Placental pericyte (primary cell): ENCODE measurements around the gene B3GNT8. TPM values are rescaled to one million over a fixed set of nuclear protein-coding genes. Genes with fewer than 3 reads are reported as not detected.

ENCODE experiments used
- small RNA-seq: library from RNA; depleted of rRNA; stranded (forward); fragments of <200 nt; gene quantifications from one replicate; pipeline ENCODE3, GENCODE V24; 2012; ENCODE audit warnings: low replicate concordance
- total RNA-seq: library from RNA; depleted of rRNA; stranded (reverse); fragments of >200 nt; gene quantifications from 2 replicates; pipeline ENCODE4 v1.2.3, GENCODE V29; 2012

B3GNT8 gene, protein sequence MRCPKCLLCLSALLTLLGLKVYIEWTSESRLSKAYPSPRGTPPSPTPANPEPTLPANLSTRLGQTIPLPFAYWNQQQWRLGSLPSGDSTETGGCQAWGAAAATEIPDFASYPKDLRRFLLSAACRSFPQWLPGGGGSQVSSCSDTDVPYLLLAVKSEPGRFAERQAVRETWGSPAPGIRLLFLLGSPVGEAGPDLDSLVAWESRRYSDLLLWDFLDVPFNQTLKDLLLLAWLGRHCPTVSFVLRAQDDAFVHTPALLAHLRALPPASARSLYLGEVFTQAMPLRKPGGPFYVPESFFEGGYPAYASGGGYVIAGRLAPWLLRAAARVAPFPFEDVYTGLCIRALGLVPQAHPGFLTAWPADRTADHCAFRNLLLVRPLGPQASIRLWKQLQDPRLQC
- 0.66 and 1.7 TPM in 2 replicates for total RNA-seq

DNA sequence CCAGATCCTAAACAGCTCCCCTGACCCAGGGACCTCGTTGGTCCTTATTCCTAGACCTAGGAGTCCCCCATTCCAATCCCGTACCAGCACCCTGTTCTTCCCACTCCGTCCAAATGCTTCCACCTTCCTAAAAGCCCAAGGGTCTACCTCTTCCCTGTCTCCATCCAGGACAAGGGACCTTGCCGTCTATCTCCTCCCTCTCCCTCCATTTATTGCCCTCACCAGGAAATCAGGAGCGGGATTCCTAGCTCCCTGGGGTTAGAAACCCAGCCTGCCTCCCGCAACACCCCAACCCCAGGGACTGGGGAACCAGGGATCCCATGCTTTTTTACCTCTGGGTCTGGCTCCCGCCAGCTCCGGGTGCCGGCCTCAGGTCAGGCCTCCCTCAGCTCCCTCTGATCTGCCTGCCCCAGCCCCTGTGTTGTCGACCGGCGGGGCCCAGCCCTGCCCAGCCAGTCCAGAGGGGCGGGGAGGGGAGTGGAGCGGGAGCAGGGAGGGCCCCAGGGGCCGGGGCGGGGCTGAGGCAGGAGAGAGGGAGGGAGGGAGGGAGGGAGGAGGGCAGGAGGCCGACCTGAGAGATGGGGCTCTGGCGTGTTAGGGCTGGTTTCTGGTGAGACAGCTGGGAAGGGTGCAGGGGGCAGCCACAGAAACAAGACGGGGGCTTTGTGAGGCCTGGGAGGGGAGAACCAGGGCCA lies at the start of gene B3GNT8:
Gene B3GNT8, minus strand, starts transcription at position 423 of the 695 bp plus-strand sequence. CDS start 596 bp downstream, outside the sequence.

DNA sequence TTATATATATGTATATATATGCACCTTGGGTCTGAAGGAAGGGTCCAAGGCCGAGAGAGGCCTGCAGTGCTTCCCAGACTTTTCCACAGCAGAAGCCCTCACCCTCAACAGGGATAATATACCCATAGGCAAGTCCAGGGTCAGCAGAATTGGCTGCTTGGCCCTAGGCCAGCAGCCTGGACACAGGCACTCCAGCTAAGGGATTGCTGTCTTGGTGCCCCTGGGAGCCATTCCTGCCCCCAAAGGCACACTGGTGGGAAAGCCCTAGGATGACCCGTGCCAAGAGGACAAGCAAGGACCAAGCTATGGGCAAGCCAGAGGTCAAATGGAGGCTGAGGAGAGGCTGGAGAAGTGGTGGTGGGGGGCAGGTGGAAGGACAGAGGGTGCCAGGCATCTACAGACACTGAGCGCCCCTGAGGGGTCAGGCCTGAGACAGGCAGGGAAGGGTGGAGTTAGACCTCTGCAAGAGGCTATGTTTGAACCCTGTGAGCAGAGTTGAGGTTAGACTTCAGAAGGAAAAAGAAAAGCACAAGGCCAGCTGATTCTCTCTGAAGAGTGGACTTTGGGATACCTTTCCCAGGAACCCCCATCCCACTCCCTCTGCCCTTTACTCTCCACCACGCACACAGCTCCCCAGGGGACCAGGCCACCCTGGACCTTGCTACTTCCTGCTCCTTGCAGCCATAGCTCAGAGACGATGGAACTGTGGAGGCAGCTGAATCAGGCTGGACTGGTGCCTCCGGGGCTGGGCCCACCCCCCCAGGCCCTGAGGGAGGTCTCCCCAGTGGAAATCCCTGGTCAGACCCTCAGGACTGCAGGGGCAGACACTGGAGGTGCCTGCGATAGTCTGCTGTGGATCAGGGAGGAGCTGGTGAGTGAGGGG lies 15.5 kb upstream of the B3GNT8 start, which contains the start of gene ERICH4:
Gene ERICH4, plus strand, starts transcription at position 684 of the 883 bp plus-strand sequence. Its CDS starts 14 bp downstream, at position 698.

DNA sequence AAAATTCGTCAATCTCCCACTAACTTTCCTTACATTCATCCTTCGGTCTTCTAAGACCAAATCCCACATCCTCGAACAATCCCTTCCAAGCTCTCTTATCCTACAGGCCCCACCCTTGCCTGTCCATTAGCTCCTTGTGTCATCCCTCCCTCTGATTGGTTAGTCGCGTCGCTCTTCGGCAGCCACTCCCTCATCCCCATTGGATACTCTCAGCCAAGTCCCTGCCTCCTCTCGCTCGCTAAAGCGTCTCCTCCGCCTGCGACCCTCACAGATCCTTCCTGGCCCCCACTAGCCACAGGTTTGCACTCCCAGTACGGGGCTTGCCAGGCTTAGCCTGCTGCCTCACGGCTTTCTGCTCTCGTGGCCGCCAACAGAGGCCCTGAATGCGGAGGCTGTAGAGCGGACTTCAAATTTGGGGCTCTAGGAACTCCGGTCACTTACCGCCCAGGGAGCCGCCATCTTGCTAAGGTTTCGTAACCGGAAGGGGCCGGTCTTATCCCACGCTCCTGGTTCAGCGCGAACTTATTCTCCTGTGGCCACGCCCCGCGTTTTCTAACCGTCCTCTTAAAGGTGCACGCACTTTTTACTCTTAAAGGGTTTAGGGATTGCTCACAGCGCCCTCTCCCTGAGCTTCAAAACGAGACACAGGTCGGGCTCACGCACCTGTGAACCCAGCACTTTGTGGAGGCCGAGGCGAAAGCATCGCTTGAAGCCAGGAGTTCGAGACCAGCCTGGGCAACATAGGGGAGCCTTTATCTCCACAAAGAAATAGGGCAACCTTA lies 12.5 kb upstream of the B3GNT8 start, which contains the start of gene DMAC2:
Gene DMAC2, minus strand, starts transcription at position 472 of the 782 bp plus-strand sequence. Its CDS starts 13 bp downstream, at position 459.

DNA sequence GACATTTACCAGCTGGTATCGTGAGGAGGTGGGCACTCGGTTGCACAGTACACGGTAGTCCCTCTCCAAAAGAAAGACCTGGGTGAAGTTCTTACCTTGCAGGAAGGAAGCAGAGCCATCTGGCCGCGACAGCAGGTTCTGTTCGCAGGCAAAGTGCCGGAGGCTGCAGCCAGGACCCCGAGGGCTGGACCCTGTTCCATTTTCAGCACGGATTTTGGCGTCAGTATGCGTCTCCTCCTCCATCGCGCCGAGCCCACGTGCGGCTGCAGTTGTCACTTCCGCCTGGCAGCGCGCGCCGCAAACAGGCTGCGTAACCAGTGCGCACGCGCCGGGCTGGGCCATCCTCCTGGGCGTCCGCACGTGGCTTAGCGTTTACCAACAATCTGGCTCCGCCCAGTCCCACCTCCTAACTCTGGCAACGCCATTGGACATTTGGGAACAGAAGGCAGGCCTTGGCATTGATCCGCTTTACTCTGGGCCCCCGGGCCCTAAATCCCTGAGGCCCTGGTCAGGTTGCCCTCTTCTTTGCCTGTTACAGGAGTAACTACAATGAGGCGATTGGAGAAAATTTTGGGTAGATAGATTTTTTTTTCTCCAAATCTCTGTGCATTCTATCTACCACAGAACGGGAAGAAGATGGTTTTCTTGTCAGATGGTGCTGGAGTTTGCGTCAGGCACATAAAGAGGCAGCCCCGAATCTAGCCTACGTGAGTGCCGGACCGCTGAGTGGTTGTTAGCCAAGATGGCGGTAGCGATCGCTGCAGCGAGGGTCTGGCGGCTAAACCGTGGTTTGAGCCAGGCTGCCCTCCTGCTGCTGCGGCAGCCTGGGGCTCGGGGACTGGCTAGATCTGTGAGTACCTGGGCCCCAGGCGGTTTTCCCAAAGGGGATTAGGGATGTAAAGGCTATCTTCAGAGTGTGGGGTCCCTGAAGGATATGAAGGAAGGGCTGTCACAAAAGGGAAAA lies 29.8 kb downstream of the B3GNT8 start, which contains the start of the genes BCKDHA and EXOSC5:
Gene BCKDHA, plus strand, starts transcription at position 733 of the 964 bp plus-strand sequence. Its CDS starts 10 bp downstream, at position 743.
Gene EXOSC5, minus strand, starts transcription at position 274 of the 964 bp plus-strand sequence. Its CDS starts 31 bp downstream, at position 243.

DNA sequence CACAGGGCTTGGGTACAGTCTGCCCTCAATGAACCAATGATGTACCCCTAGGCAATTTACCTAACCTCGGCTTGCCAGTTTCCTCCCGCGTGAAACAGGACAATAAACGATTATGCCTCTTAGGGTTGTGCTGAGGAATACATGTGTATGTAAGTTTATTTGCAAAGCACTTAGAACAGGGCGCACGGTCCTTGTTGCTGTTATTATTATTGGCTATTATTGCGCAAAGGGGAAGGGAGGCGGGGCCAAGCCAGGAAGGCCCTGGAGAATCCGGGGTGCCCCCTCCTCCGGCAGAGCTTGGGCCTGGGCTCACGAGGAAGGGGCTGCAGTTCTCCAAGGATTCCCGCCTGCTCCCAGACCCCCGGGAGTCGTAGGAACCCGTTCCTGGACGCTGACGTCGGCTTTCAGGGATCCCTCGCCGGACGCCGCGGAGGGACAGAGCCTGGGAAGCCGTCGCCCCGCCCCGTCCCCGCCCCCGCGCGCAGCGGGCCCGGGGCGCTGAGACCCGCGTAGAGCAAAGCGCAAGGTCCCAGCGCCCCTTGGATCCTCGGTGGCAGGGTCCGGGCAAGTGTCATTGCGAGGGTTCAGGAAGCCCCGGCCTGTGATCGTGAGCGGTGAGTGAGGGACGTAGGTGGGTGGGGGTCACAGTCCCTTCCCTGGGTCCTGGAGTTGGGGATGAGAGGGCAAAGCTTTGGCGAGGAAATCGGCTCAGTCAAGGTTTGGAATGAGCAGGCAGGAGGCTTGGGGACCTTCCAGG lies 50.8 kb downstream of the B3GNT8 start, which contains the start of gene TMEM91:
Gene TMEM91, plus strand, starts transcription at position 293 of the 757 bp plus-strand sequence. CDS start 1,777 bp downstream, outside the sequence.

Small RNA genes lying within 50 kb of the gene (small RNA-seq; reads per million reads assigned to genes)
- gene RF00017 = not detected

Other genes starting within 250 kb of the B3GNT8 start
- 12.2 and 67.0 TPM in 2 replicates for gene CYP2S1, start 234.2 kb downstream of the B3GNT8 start, total RNA-seq
- gene AXL, start 208.2 kb downstream of the B3GNT8 start, total RNA-seq = 265 and 531 TPM in 2 replicates
- 98.3 and 157 TPM in 2 replicates for gene HNRNPUL1, start 163.0 kb downstream of the B3GNT8 start, total RNA-seq
- 9.7 and 13.8 TPM in 2 replicates for gene CCDC97, start 117.2 kb downstream of the B3GNT8 start, total RNA-seq
- 28.7 and 36.5 TPM in 2 replicates for gene TGFB1, start 73.5 kb downstream of the B3GNT8 start, total RNA-seq
- gene B9D2, start 63.2 kb downstream of the B3GNT8 start, total RNA-seq = 4.8 and 7.0 TPM in 2 replicates
- gene TMEM91, start 50.8 kb downstream of the B3GNT8 start, total RNA-seq = 2.7 and 6.3 TPM in 2 replicates
- 15.5 and 18.0 TPM in 2 replicates for gene EXOSC5, start 30.0 kb downstream of the B3GNT8 start, total RNA-seq
- 26.8 and 39.8 TPM in 2 replicates for gene BCKDHA, start 29.6 kb downstream of the B3GNT8 start, total RNA-seq
- gene DMAC2, start 12.5 kb upstream of the B3GNT8 start, total RNA-seq = 61.6 and 68.1 TPM in 2 replicates
- gene ERICH4, start 15.8 kb upstream of the B3GNT8 start, total RNA-seq = not detected in 2 replicates
- gene CEACAM21, start 148.8 kb upstream of the B3GNT8 start, total RNA-seq = not detected in 2 replicates
- gene CEACAM4, start 199.7 kb upstream of the B3GNT8 start, total RNA-seq = not detected in 2 replicates